Measurements from ENCODE around the gene WNT3A.

The WNT3A gene

GRCh38 chr1:228005511-228006033 lies 1.2 kb upstream of the WNT3A start:
- TF ChIP-seq CTCF (conservative IDR thresholded peaks at IDR 0.05; ENCODE audit: low read length) (no peak), EZH2phosphoT487 (IDR thresholded peaks at IDR 0.05; ENCODE audit: borderline replicate concordance) (no peak)
- no peak overlapping the region for H3K9ac ChIP-seq (ENCODE audit: low read depth, low read length, poor library complexity, severe bottlenecking)
- no peak overlapping the region for H3K4me2 ChIP-seq (ENCODE audit: low read depth, low read length, poor library complexity, severe bottlenecking)
- H3K27me3 ChIP-seq (ENCODE audit: insufficient read depth, low read length, poor library complexity, severe bottlenecking): no peaks in the 10 kb centered on the region
- H2AFZ ChIP-seq (ENCODE audit: low read length): no peak overlapping the region
- no peaks in the 10 kb centered on the region for H3K9me2 ChIP-seq (replicated peaks; ENCODE audit: low read depth, low read length)
- no peaks in the 10 kb centered on the region for H4K20me1 ChIP-seq (ENCODE audit: insufficient read depth, low read length, poor library complexity, severe bottlenecking)
- no peaks in the 10 kb centered on the region for H3F3A ChIP-seq (ENCODE audit: low read depth)
- H3K36me3 ChIP-seq (ENCODE audit: insufficient read depth, low read length): no peaks in the 10 kb centered on the region
- no peaks in the 10 kb centered on the region for H3K9me3 ChIP-seq (ENCODE audit: insufficient read depth, low read depth, low read length)
- H3K4me3 ChIP-seq (ENCODE audit: low read length, poor library complexity, severe bottlenecking): no peak overlapping the region
- H3K79me2 ChIP-seq (ENCODE audit: insufficient read depth, low read length): no peaks in the 10 kb centered on the region
- H3K4me1 ChIP-seq (ENCODE audit: insufficient read depth, low read length, poor library complexity, severe bottlenecking): no peaks in the 10 kb centered on the region

GRCh38 chr1:228006034-228006785 lies 588 bp upstream of the WNT3A start:
- Histone ChIP-seq H3K27me3 (ENCODE audit: insufficient read depth, low read length, poor library complexity, severe bottlenecking) (no peaks in the 10 kb centered on the region), H3F3A (ENCODE audit: low read depth) (no peaks in the 10 kb centered on the region), H4K20me1 (ENCODE audit: insufficient read depth, low read length, poor library complexity, severe bottlenecking) (no peaks in the 10 kb centered on the region), H3K36me3 (ENCODE audit: insufficient read depth, low read length) (no peaks in the 10 kb centered on the region), H2AFZ (ENCODE audit: low read length) (no peak overlapping the region), H3K9me2 (replicated peaks; ENCODE audit: low read depth, low read length) (no peaks in the 10 kb centered on the region), H3K4me3 (ENCODE audit: low read length, poor library complexity, severe bottlenecking) (no peak overlapping the region), H3K4me1 (ENCODE audit: insufficient read depth, low read length, poor library complexity, severe bottlenecking) (no peaks in the 10 kb centered on the region), H3K9ac (ENCODE audit: low read depth, low read length, poor library complexity, severe bottlenecking) (no peak overlapping the region), H3K9me3 (ENCODE audit: insufficient read depth, low read depth, low read length) (no peaks in the 10 kb centered on the region), H3K4me2 (ENCODE audit: low read depth, low read length, poor library complexity, severe bottlenecking) (no peak overlapping the region), H3K79me2 (ENCODE audit: insufficient read depth, low read length) (no peaks in the 10 kb centered on the region)
- TF ChIP-seq CTCF (conservative IDR thresholded peaks at IDR 0.05; ENCODE audit: low read length) (no peak), EZH2phosphoT487 (IDR thresholded peaks at IDR 0.05; ENCODE audit: borderline replicate concordance) (no peak)

GRCh38 chr1:228007049-228007800 lies 427 bp downstream of the WNT3A start:
- no peaks in the 10 kb centered on the region for H3K27me3 ChIP-seq (ENCODE audit: insufficient read depth, low read length, poor library complexity, severe bottlenecking)
- no peaks in the 10 kb centered on the region for H3K9me2 ChIP-seq (replicated peaks; ENCODE audit: low read depth, low read length)
- H3K9me3 ChIP-seq (ENCODE audit: insufficient read depth, low read depth, low read length): no peaks in the 10 kb centered on the region
- no peaks in the 10 kb centered on the region for H3K36me3 ChIP-seq (ENCODE audit: insufficient read depth, low read length)
- TF ChIP-seq EZH2phosphoT487 (IDR thresholded peaks at IDR 0.05; ENCODE audit: borderline replicate concordance): no peak
- TF ChIP-seq CTCF (conservative IDR thresholded peaks at IDR 0.05; ENCODE audit: low read length): no peak
- H4K20me1 ChIP-seq (ENCODE audit: insufficient read depth, low read length, poor library complexity, severe bottlenecking): no peaks in the 10 kb centered on the region
- H3K9ac ChIP-seq (ENCODE audit: low read depth, low read length, poor library complexity, severe bottlenecking): no peak overlapping the region
- no peaks in the 10 kb centered on the region for H3K4me1 ChIP-seq (ENCODE audit: insufficient read depth, low read length, poor library complexity, severe bottlenecking)
- H3K79me2 ChIP-seq (ENCODE audit: insufficient read depth, low read length): no peaks in the 10 kb centered on the region
- H3F3A ChIP-seq (ENCODE audit: low read depth): no peaks in the 10 kb centered on the region
- H3K4me2 ChIP-seq (ENCODE audit: low read depth, low read length, poor library complexity, severe bottlenecking): no peak overlapping the region
- no peak overlapping the region for H3K4me3 ChIP-seq (ENCODE audit: low read length, poor library complexity, severe bottlenecking)
- no peak overlapping the region for H2AFZ ChIP-seq (ENCODE audit: low read length)

Measured in Loucy (cell line).